Nephron progenitor cell (in vitro differentiated cells): Measurements from ENCODE around the gene CD83.

Experiments
- DNase-seq: peaks from one replicate; pipeline ENCODE4 v3.0.0; 2021
- H3K27ac Mint-ChIP-seq: 2 replicates; pipeline ENCODE4 v1.8.0; 2021; ENCODE audit warnings: mild to moderate bottlenecking, moderate library complexity, mixed read lengths
- H3K27me3 Mint-ChIP-seq: 2 replicates; pipeline ENCODE4 v1.8.0; 2021; ENCODE audit warnings: mild to moderate bottlenecking, low read depth, mixed read lengths; ENCODE audit not compliant: poor library complexity
- H3K36me3 Mint-ChIP-seq: 2 replicates; pipeline ENCODE4 v1.8.0; 2021; ENCODE audit warnings: low read depth, mixed read lengths
- H3K4me1 Mint-ChIP-seq: 2 replicates; pipeline ENCODE4 v1.8.0; 2021; ENCODE audit warnings: mixed read lengths
- H3K4me3 Mint-ChIP-seq: 2 replicates; pipeline ENCODE4 v1.8.0; 2021; ENCODE audit warnings: mild to moderate bottlenecking, moderate library complexity, mixed read lengths
- H3K9me3 Mint-ChIP-seq: 2 replicates; pipeline ENCODE4 v1.8.0; 2021; ENCODE audit warnings: mild to moderate bottlenecking, moderate library complexity, mixed read lengths
- TF ChIP-seq, protein P1 (sequence below): fragments of 200-600 bp; sonication (generic); IDR thresholded peaks from 2 replicates; pipeline ENCODE4 v1.5.0; 2021; ENCODE audit warnings: antibody characterized with exemption

The CD83 gene

DNA sequence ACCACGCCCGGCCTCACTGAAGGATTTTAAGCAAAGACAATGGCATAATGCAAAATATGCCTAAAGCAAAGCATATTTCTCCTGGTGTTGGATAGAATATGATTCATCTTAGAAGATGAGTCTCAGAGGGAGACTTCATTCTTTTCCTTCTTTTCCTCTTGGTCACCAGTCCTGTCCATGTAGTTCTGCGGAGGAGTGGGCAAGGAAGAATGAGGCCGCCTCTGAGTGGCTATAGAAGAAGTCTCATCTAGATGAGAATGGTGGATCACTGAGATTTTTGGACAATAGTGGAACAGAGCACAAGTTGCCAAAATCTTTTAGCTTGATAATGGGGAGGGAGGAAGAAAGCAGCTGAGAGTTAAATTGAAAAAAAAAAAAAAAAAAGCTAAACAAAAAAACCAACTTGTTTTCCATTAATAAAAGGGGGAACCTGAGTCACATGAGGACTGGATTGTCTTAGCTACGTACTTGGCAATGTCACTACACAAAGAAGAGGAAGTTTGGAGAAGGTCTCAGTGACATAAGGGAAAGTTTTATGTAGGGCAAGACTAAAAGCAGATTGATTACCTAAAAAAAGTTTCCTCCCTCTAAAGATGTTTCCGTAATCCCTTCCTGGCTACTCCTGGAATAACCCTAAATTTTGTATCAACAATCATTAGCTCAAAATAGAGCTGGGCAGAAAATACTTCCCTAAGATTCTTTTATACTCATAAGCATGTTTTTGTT, 6.0 kb downstream of the CD83 start:
- peaks cover 10% of the 10 kb centered on the region for H3K4me1 Mint-ChIP-seq
- H3K27ac Mint-ChIP-seq, result no peak overlapping the region
- H3K9me3 Mint-ChIP-seq, result no peaks in the 10 kb centered on the region
- TF ChIP-seq, protein P1, sequence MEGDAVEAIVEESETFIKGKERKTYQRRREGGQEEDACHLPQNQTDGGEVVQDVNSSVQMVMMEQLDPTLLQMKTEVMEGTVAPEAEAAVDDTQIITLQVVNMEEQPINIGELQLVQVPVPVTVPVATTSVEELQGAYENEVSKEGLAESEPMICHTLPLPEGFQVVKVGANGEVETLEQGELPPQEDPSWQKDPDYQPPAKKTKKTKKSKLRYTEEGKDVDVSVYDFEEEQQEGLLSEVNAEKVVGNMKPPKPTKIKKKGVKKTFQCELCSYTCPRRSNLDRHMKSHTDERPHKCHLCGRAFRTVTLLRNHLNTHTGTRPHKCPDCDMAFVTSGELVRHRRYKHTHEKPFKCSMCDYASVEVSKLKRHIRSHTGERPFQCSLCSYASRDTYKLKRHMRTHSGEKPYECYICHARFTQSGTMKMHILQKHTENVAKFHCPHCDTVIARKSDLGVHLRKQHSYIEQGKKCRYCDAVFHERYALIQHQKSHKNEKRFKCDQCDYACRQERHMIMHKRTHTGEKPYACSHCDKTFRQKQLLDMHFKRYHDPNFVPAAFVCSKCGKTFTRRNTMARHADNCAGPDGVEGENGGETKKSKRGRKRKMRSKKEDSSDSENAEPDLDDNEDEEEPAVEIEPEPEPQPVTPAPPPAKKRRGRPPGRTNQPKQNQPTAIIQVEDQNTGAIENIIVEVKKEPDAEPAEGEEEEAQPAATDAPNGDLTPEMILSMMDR, result no peak
- H3K36me3 Mint-ChIP-seq, result no peaks in the 10 kb centered on the region
- no peak for DNase-seq
- no peak overlapping the region for H3K4me3 Mint-ChIP-seq
- H3K27me3 Mint-ChIP-seq, result peaks cover 25% of the 10 kb centered on the region

DNA sequence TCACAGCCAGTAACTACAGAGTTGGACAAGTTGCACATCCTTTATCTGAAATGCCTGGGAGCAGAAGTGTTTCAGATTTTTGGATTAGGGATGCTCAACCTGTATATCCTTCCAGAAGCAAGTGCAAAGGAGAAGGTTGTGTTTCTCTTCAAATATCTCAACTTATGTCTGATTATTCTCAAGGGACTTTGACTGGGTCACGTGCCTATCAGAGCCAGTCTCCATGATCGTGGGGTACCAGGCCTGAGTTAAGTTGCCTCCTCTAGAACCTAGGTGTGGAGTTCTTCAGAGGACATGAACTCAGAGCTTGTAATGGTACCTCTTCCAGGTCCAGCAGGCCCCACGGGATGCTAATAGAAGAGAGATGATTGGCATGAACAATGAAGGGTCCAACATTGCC, 7.8 kb downstream of the CD83 start:
- DNase-seq, result no peak
- Mint-ChIP-seq H3K27me3 (peaks cover 9% of the 10 kb centered on the region), H3K4me1 (peaks cover 28% of the 10 kb centered on the region), H3K9me3 (no peaks in the 10 kb centered on the region), H3K36me3 (no peaks in the 10 kb centered on the region), H3K27ac (no peak overlapping the region), H3K4me3 (no peak overlapping the region)
- TF ChIP-seq, protein P1, result no peak

DNA sequence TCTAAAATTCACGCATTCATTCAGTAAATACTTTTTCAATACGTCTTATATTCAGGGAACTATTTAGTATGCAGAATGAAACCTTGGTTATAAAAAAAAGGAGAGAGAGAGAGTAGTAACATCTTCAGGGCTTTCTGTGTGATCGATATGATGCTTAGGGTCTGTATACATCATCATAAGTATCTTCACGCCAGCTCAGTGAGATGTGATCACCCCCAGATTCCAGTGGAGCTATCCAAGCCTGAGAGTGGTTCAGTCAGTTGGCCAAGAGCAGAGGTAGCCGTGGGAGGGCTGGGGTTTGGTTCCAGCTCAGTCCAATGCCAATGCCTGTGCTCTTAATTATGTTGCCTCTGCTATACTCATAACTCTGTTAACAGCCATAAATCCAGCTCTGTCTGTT, 8.6 kb downstream of the CD83 start:
- DNase-seq, result no peak
- Mint-ChIP-seq H3K27me3 (peaks cover under 1% of the 10 kb centered on the region), H3K4me3 (no peak overlapping the region), H3K9me3 (no peaks in the 10 kb centered on the region), H3K4me1 (peaks cover 36% of the 10 kb centered on the region), H3K27ac (no peak overlapping the region), H3K36me3 (no peaks in the 10 kb centered on the region)
- TF ChIP-seq, protein P1, result no peak

GRCh38 chr6:14127611-14128010, 10.0 kb downstream of the CD83 start:
- TF ChIP-seq, protein P1, result no peak
- Mint-ChIP-seq H3K9me3 (no peaks in the 10 kb centered on the region), H3K4me3 (no peak overlapping the region), H3K36me3 (no peaks in the 10 kb centered on the region), H3K27me3 (peaks cover 3% of the 10 kb centered on the region), H3K27ac (no peak overlapping the region), H3K4me1 (peaks cover 38% of the 10 kb centered on the region)
- no peak for DNase-seq

- Mint-ChIP-seq H3K27me3 (peaks cover 6% of the 10 kb centered on the region), H3K4me3 (no peak overlapping the region), H3K36me3 (no peaks in the 10 kb centered on the region), H3K4me1 (peaks cover 38% of the 10 kb centered on the region), H3K9me3 (no peaks in the 10 kb centered on the region), H3K27ac (no peak overlapping the region)
- TF ChIP-seq, protein P1, result no peak
- DNase-seq, result no peak
These were observed 10.4 kb downstream of the CD83 start for GRCh38 chr6:14128012-14128411.

GRCh38 chr6:14128746-14129145, 11.2 kb downstream of the CD83 start:
- H3K27me3 Mint-ChIP-seq, result peaks cover 7% of the 10 kb centered on the region
- H3K4me3 Mint-ChIP-seq, result peak overlapping the region; percentile 15
- H3K4me1 Mint-ChIP-seq, result peaks cover 42% of the 10 kb centered on the region
- no peak for DNase-seq
- no peak overlapping the region for H3K27ac Mint-ChIP-seq
- TF ChIP-seq, protein P1, result no peak
- no peaks in the 10 kb centered on the region for H3K36me3 Mint-ChIP-seq
- no peaks in the 10 kb centered on the region for H3K9me3 Mint-ChIP-seq
